Endothelial cell of umbilical vein (primary cell): ENCODE results near the gene MAP1LC3B2. TPM values are rescaled to one million over a fixed set of nuclear protein-coding genes. Genes with fewer than 3 reads are reported as not detected.

ENCODE experiments used
- BruUV-seq: library from RNA; stranded (reverse); fragments of 400-500 nt; replicated peaks from 2 replicates; lab custom pipeline; 2021; lab: Mats Ljungman, UMichigan
- CTCF ChIA-PET: fragments of 300-600, 350-600 bp; sonication (Branson Sonifier 250); formaldehyde crosslinking; loops from one replicate; lab custom pipeline; 2021; ENCODE audit warnings: antibody characterized with exemption, inconsistent platforms; lab: Charles Lee
- POLR2A ChIA-PET: fragments of 300-600, 350-600 bp; sonication (Branson Sonifier 250); formaldehyde crosslinking; loops from one replicate; lab custom pipeline; 2021; ENCODE audit warnings: antibody characterized with exemption, inconsistent platforms; lab: Charles Lee
- DNase-seq: peaks from one replicate; pipeline ENCODE4 v3.0.0-alpha.2; 2011; ENCODE audit warnings: low read depth, low spot score
- FAIRE-seq: peaks from 2 replicates; lab custom pipeline; 2011; peaks lifted over from hg19 to GRCh38; lab: Jason Lieb, UNC
- H2AFZ ChIP-seq: 2 replicates; pipeline ENCODE4 v1.6.0; 2012; ENCODE audit warnings: low read depth, low read length, control low read depth, inconsistent platforms
- H3K27ac ChIP-seq: 2 replicates; pipeline ENCODE4 v1.5.1; 2011; ENCODE audit warnings: low read depth, mild to moderate bottlenecking, control low read depth, low read length, moderate library complexity; ENCODE audit not compliant: insufficient read depth
- H3K27me3 ChIP-seq, 2 experiments: 2 replicates each; pipeline versions ENCODE4 v1.6.0 to v1.6.1; 2011; ENCODE audit warnings: low read length in 2 of 2, mixed read lengths in 1 of 2; ENCODE audit not compliant: control insufficient read depth in 2 of 2, insufficient read depth in 2 of 2
- H3K36me3 ChIP-seq, 2 experiments: 2 replicates in 1 of 2; 3 replicates in 1 of 2; pipeline ENCODE4 v1.5.1; 2011; ENCODE audit warnings: low read length in 2 of 2, mild to moderate bottlenecking in 1 of 2, moderate library complexity in 1 of 2; ENCODE audit not compliant: control insufficient read depth in 2 of 2, insufficient read depth in 2 of 2; ENCODE audit errors: extremely low read depth in 1 of 2
- H3K4me1 ChIP-seq: 3 replicates; pipeline ENCODE4 v1.5.1; 2011; ENCODE audit warnings: mild to moderate bottlenecking, low read length; ENCODE audit not compliant: control insufficient read depth, insufficient read depth; ENCODE audit errors: extremely low read depth
- H3K4me2 ChIP-seq: 2 replicates; pipeline ENCODE4 v1.6.1; 2011; ENCODE audit warnings: low read length, control low read depth, mixed read lengths; ENCODE audit not compliant: insufficient read depth
- H3K4me3 ChIP-seq, 3 experiments: fragments of 200-600 bp in 1 of 3; sonication (generic), shearing (Covaris generic) in 1 of 3; replicated peaks in 1 of 3; 2 replicates each; pipeline ENCODE4 v1.5.1; 2011 to 2016; ENCODE audit warnings: control low read depth in 3 of 3, low read length in 3 of 3, mild to moderate bottlenecking in 2 of 3, inconsistent platforms in 1 of 3, low read depth in 1 of 3, moderate library complexity in 1 of 3; ENCODE audit not compliant: insufficient read depth in 1 of 3
- H3K79me2 ChIP-seq: 2 replicates; pipeline ENCODE4 v1.6.0; 2012; ENCODE audit warnings: low read length, inconsistent platforms; ENCODE audit not compliant: control insufficient read depth, insufficient read depth
- H3K9ac ChIP-seq: replicated peaks from 2 replicates; pipeline ENCODE3; 2011; ENCODE audit warnings: low read length, control low read depth; ENCODE audit not compliant: insufficient read depth; ENCODE audit errors: extremely low read depth
- H3K9me1 ChIP-seq: replicated peaks from 3 replicates; pipeline ENCODE4 v1.6.0; 2011; ENCODE audit warnings: mild to moderate bottlenecking, low read length; ENCODE audit not compliant: control insufficient read depth, insufficient read depth; ENCODE audit errors: extremely low read depth
- H3K9me3 ChIP-seq: replicated peaks from 2 replicates; pipeline ENCODE4 v1.5.1; 2012; ENCODE audit warnings: low read length, inconsistent platforms; ENCODE audit not compliant: control insufficient read depth, insufficient read depth
- H4K20me1 ChIP-seq: replicated peaks from 2 replicates; pipeline ENCODE3; 2011; ENCODE audit warnings: mild to moderate bottlenecking, low read length; ENCODE audit not compliant: control insufficient read depth, insufficient read depth; ENCODE audit errors: extremely low read depth
- EZH2 ChIP-seq: IDR thresholded peaks from 2 replicates; pipeline ENCODE4 v1.6.1; 2012; ENCODE audit warnings: borderline replicate concordance, low read depth, mild to moderate bottlenecking, moderate library complexity, low read length, inconsistent platforms; ENCODE audit not compliant: severe bottlenecking
- FOS ChIP-seq: IDR thresholded peaks from 2 replicates; pipeline ENCODE4 v1.6.1; 2011; ENCODE audit warnings: mild to moderate bottlenecking, low read length, moderate library complexity, borderline replicate concordance; ENCODE audit not compliant: insufficient read depth
- GATA2 ChIP-seq: IDR thresholded peaks from 2 replicates; pipeline ENCODE4 v1.7.0; 2011; ENCODE audit warnings: low read depth, mild to moderate bottlenecking, moderate library complexity, mixed read lengths, low read length; ENCODE audit not compliant: insufficient read length, insufficient read depth
- MYC ChIP-seq: IDR thresholded peaks from one replicate; pipeline ENCODE4 v1.6.1; 2011; ENCODE audit warnings: mild to moderate bottlenecking, low read depth, low read length
- POLR2A ChIP-seq: IDR thresholded peaks from 2 replicates; pipeline ENCODE4 v1.6.1; 2012; ENCODE audit warnings: low read depth, mild to moderate bottlenecking, control low read depth, low read length
- POLR2AphosphoS5 ChIP-seq: IDR thresholded peaks from 2 replicates; pipeline ENCODE4 v1.6.1; 2012; ENCODE audit warnings: low read depth, mild to moderate bottlenecking, control low read depth, low read length, moderate library complexity; ENCODE audit not compliant: insufficient read depth
- dilution Hi-C: fragments of 300-500 bp; cut with MboI; formaldehyde crosslinking; loops from one replicate; pipeline ENCODE4 v1.15.0; 2019; ENCODE audit warnings: low sequenced_read_pairs; ENCODE audit not compliant: extremely low pct_ligation_motif_present
- intact Hi-C: fragments of 100-400 bp; cut with micrococcal nuclease; formaldehyde crosslinking; loops from one replicate; pipeline ENCODE4 v1.10.0; 2022
- polyA plus RNA-seq, 4 experiments: library from polyadenylated mRNA; depleted of rRNA in 3 of 4; stranded (reverse) in 3 of 4; unstranded in 1 of 4; fragments of >200 nt; gene quantifications; 2 replicates each; pipeline versions ENCODE4 v1.2.1 to v1.2.3, GENCODE V29; 2011 to 2012; ENCODE audit warnings: missing spikeins in 1 of 4
- total RNA-seq: library from RNA; stranded (reverse); gene quantifications from 2 replicates; pipeline ENCODE4 v1.2.3, GENCODE V29; 2021
- TF ChIP-seq, protein P1 (sequence below): IDR thresholded peaks from 2 replicates; pipeline ENCODE4 v1.6.1; 2011; ENCODE audit not compliant: insufficient read depth, insufficient read length
- TF ChIP-seq, protein P2 (sequence below), 2 donors: IDR thresholded peaks; 1 replicate in 1 of 2; 2 replicates in 1 of 2; pipeline ENCODE4 v1.5.1; 2011; ENCODE audit warnings: low read length in 2 of 2, mild to moderate bottlenecking in 2 of 2, moderate library complexity in 2 of 2, control low read depth in 1 of 2, inconsistent platforms in 1 of 2, low read depth in 1 of 2; ENCODE audit not compliant: insufficient read depth in 1 of 2; ENCODE audit errors: extremely low read depth in 1 of 2

MAP1LC3B2 gene
- total and polyA plus RNA-seq, 2 donors (not counting 3 experiments of a cell fraction or from before 2014, with no cell fraction given): 0.32 to 4.1 TPM

DNA sequence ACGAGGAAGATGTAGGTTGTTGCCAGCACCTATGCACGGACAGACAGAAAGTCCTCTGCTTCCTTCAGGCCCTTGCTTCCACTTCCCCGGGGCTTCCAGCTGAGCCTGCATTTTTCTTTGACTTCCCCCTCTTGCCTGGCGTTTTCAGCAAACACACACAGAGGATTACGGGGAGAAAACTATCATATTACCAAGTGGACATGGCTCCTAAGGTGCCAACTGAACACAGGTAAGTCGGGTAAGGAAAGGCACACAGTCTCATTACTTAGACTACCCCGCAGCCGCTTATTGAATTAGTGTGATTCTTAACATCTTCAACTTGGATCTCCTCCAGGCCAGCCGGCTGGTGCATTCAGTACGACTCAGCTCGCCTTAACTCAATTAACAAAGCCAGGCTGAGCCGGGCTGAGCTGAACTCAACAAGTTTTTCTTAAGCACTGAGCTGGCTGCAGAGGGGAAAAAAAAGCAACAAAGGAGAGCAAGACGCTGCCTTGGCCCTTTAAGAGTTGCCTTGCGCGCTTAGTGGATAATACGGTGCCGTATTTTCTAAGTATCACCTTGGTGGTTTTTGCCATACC, 19.2 kb upstream of the MAP1LC3B2 start:
- H3K4me2 ChIP-seq: no peak overlapping the region
- H3K27ac ChIP-seq: no peak overlapping the region
- H3K9me3 ChIP-seq: no peaks in the 10 kb centered on the region
- TF ChIP-seq FOS (no peak), EZH2 (no peak), POLR2A (no peak), POLR2AphosphoS5 (no peak), MYC (no peak), GATA2 (no peak)
- TF ChIP-seq, protein P1, sequence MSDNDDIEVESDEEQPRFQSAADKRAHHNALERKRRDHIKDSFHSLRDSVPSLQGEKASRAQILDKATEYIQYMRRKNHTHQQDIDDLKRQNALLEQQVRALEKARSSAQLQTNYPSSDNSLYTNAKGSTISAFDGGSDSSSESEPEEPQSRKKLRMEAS: no peak
- TF ChIP-seq, protein P2, sequence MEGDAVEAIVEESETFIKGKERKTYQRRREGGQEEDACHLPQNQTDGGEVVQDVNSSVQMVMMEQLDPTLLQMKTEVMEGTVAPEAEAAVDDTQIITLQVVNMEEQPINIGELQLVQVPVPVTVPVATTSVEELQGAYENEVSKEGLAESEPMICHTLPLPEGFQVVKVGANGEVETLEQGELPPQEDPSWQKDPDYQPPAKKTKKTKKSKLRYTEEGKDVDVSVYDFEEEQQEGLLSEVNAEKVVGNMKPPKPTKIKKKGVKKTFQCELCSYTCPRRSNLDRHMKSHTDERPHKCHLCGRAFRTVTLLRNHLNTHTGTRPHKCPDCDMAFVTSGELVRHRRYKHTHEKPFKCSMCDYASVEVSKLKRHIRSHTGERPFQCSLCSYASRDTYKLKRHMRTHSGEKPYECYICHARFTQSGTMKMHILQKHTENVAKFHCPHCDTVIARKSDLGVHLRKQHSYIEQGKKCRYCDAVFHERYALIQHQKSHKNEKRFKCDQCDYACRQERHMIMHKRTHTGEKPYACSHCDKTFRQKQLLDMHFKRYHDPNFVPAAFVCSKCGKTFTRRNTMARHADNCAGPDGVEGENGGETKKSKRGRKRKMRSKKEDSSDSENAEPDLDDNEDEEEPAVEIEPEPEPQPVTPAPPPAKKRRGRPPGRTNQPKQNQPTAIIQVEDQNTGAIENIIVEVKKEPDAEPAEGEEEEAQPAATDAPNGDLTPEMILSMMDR (IDR thresholded peaks at IDR 0.05; ENCODE audit: extremely low read depth in 1 of 2, insufficient read depth in 1 of 2, low read depth in 1 of 2, low read length in 2 of 2): no peak
- DNase-seq (peak; percentile 14), FAIRE-seq (no peak)
- dilution Hi-C loops (no loop called here), intact Hi-C loops (no loop called here)
- H4K20me1 ChIP-seq: no peaks in the 10 kb centered on the region
- CTCF ChIA-PET: no interaction called here
- no TSS peak for BruUV-seq
- H3K36me3 ChIP-seq: no peaks in the 10 kb centered on the region
- H2AFZ ChIP-seq: no peak overlapping the region
- no peaks in the 10 kb centered on the region for H3K79me2 ChIP-seq
- POLR2A ChIA-PET: no interaction called here
- H3K27me3 ChIP-seq: no peaks in the 10 kb centered on the region
- H3K4me3 ChIP-seq: no peak overlapping the region
- H3K9ac ChIP-seq: no peak overlapping the region
- no peaks in the 10 kb centered on the region for H3K9me1 ChIP-seq
- H3K4me1 ChIP-seq: peaks cover 8% of the 10 kb centered on the region
